Upper lobe of left lung (tissue), 4 donors: ENCODE results near the gene CMPK2.

Experiments
- CTCF ChIP-seq, 6 experiments: fragments of 450-650 bp in 4 of 6; fragments of 200-600 bp in 2 of 6; sonication (generic) in 2 of 6; IDR thresholded peaks; one replicate each; pipeline ENCODE4 v1.5.1; 2016 to 2019; ENCODE audit warnings: antibody characterized with exemption in 6 of 6
- EP300 ChIP-seq, 4 donors: sonication (generic); formaldehyde crosslinking; IDR thresholded peaks; one replicate each; pipeline ENCODE4 v1.5.1; 2017; ENCODE audit warnings: antibody characterized with exemption in 4 of 4, control low read depth in 2 of 4
- POLR2A ChIP-seq, 4 donors: fragments of 450-650 bp; IDR thresholded peaks; one replicate each; pipeline ENCODE4 v1.5.1; 2016 to 2017; ENCODE audit warnings: antibody characterized with exemption in 4 of 4, mild to moderate bottlenecking in 2 of 4
- POLR2AphosphoS5 ChIP-seq, 2 donors: sonication (generic); formaldehyde crosslinking; IDR thresholded peaks; one replicate each; pipeline ENCODE4 v1.5.1; 2017; ENCODE audit warnings: antibody characterized with exemption in 2 of 2

- no peak for TF ChIP-seq CTCF (IDR thresholded peaks at IDR 0.05)
- no peak for TF ChIP-seq POLR2A (IDR thresholded peaks at IDR 0.05)
- TF ChIP-seq EP300 (IDR thresholded peaks at IDR 0.05), result no peak
- TF ChIP-seq POLR2AphosphoS5 (IDR thresholded peaks at IDR 0.05), result no peak
Observed at GRCh38 chr2:6874032-6874431, 8.3 kb upstream of the CMPK2 start.
